ENCODE results near the gene DOK4.
A peak's percentile ranks its signal among the peaks of the same experiment; 100 is the strongest.

Gene DOK4

DNA sequence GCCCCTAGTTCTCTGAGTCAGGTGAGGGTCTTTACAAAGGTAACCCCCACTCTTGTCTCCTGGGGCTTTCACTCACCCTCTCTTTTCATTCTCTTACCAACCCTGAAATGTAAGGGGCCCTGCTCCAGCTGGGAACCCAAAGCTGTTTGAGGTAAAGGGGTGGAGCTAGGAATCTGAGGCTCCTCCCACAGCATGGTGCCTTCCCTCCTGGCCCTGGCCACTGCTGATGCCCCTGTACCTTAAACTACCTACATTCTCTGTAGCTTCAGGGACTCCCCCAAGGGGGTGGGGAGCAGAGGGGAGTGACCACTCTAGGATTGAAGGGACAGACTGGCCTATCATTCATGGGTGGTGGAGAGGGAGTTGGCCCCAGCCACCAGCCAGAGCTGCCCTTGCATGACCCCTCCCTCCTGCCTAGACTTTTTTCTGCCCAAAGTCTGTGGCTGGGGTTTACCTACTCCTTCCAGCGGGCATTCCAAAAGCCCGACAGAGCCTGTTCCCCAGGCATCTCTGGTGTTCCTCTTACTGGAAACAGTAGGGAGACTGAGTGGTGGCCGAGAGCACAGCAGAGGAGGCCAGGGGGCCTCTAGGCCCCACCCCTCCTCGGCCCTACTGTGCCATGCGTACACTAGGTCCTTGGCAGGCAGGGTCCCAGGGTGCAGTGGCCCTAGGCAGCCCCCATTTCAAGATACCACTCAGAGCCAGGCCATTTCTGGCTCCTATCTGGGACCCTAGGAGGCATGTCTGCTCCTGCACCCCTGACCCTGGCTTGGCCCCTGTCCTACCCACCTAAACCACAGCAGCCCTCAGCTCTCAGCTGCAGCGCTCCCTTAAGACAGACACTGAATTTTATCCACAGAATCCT, 9.5 kb downstream of the DOK4 start:
- DNase-seq (ENCODE audit: low spot score), result no peak

- peak; percentile 70 for DNase-seq (ENCODE audit: low spot score)
These were observed 10.5 kb downstream of the DOK4 start for GRCh38 chr16:57475711-57476339.

DNA sequence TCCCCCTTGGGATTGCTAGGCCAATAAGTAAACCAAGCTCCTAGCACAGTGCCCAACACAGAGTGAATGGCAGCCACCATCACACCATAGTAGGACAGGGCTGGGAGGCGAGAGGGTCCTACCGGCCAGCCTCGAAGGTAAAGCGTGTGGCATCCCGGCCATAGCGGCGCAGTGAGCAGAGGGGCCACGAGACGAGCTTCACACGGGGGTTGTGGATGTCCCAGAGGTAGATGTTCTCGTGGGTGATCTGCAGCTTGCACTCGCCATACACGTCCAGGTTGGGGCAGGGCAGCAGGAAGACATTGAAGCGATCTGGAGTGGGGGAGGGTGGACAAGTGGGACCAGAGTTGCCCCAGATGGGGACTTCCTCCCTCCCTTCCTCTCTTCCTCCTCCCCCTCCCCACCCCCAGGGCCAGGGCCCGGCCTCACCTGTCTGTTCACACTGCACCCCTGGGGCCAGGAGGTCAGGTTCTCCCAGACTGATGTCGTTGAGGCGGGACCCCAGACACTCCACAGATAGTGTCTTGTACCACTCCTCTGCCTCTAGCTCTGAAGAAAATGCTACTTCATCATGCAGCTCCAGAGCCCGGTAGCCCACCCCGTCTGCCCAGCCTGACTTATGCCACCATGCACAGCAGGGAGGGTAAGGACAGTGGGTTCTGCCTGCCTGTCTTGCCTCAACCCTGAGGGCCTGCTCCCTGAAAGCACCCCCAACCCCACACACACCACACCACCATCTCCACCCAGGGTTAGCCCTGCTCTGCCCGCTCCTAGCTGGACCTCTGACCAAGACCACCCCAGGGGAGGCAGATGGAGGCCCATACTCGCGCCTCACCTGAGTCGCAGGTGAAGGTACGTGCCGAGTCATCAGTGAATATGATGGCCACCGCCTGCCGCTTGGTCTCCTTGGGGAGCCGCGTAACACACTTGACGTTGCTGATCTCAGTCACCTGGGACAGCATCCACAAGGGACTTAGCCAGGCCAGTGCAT, 11.3 kb downstream of the DOK4 start:
- DNase-seq (ENCODE audit: low spot score), result no peak

GRCh38 chr16:57473906-57474305, 12.4 kb downstream of the DOK4 start:
- DNase-seq (ENCODE audit: low spot score), result no peak

GRCh38 chr16:57473176-57473840, 13.0 kb downstream of the DOK4 start:
- DNase-seq (ENCODE audit: low spot score), result no peak

DNA sequence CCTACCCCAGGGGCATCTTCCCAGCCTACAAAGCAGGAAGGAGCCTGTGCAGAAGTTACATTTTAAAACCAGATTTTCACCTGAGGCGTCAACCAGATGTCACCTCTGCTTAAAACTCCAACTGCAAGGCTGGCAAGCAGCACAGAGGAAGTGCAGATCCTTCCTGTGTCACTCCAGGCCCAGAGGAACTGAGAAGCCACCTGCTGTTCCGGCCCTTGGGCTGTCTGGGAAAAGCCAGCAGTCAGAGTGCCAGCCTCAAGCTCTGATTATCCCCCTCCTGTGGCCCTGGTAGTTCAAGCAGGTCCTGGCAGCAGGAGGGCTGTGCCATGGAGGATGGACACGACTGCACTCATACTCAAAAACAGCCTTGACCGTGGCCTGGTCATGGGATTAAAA, 13.6 kb downstream of the DOK4 start:
- no peak for DNase-seq (ENCODE audit: low spot score)

- DNase-seq (ENCODE audit: low spot score), result no peak
These were observed 14.2 kb downstream of the DOK4 start for GRCh38 chr16:57471852-57472664.

DNA sequence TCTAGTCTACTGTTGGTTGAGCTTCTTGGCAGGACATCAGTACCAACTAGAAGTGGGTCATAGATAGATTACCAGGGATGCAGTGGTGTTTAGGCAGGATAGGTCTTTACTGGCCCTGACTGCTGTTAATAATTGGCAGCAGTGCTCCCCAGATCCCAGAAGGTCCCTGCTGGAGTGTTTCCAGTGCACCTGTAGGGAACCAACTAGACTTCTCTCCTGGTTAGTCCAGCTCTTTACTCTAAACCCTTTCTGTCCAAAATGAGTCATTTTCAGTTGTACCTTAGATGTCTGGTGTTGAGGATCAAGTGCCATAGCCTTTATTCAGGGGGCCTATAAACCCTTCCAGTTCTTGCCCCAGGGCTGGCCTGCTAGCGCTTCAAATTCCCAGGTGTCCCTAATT, 15.1 kb downstream of the DOK4 start:
- DNase-seq (ENCODE audit: low spot score), result no peak

DNA sequence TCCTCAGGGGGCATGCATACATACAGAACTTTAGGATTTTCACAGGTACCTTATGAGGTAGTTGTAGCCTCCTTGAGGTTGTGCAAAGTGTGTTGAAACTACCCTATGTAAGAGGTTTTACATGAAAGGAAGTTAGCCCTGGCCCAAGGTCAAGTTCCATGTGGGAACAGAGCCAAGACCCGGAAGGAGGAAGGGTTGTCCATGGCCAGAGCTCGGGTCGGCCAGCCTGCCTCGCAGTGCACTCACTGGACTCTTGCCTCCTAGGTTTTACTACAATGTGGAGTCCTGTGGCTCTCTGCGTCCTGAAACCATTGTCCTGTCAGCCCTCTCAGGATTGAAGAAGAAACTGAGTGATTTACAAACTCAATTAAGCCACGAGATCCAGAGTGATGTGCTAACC, 15.6 kb downstream of the DOK4 start:
- no peak for DNase-seq (ENCODE audit: low spot score)

DNA sequence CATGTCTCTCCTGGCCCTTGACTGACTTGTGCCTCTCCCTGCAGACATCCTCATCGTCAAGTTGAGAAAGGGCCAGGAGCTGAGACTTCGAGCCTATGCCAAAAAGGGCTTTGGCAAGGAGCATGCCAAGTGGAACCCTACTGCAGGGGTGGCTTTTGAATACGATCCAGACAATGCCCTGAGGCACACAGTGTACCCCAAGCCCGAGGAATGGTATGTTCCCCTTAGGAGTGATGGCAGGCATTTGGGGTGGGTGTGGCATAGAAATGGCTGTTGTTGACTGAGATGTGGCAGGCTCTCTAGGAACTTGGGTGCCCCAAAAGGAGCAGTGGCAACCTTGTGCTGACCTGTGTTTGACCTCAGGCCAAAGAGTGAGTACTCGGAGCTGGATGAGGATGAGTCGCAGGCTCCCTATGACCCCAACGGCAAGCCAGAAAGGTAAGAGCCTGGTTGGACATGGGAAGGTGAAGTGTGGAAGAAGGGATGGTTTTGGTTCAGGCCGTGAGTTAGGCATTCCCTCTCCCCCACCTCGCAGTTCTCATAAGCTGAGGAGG, 16.3 kb downstream of the DOK4 start:
- no peak for DNase-seq (ENCODE audit: low spot score)

GRCh38 chr16:57469046-57469445, 17.2 kb downstream of the DOK4 start:
- no peak for DNase-seq (ENCODE audit: low spot score)

DNA sequence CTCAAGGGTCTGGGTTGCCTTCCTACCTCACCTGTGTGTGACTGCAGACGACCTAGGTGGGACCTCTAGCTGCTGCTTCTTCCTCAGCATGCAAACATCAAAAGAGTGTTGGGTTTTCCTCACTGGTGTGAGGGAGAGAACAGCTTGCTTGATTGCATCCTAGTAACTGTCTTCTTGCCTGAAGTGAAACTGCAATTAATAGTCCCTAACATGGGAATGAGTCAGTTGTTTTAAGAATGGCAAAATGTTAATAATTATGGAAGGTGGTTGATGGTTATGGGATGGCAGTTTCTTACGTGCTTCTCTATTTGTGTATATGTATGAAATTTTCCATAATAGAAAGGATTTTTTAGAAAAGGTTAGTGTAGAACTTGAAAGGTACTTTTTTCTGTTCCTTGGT, 17.9 kb downstream of the DOK4 start:
- DNase-seq (ENCODE audit: low spot score), result no peak

DNA sequence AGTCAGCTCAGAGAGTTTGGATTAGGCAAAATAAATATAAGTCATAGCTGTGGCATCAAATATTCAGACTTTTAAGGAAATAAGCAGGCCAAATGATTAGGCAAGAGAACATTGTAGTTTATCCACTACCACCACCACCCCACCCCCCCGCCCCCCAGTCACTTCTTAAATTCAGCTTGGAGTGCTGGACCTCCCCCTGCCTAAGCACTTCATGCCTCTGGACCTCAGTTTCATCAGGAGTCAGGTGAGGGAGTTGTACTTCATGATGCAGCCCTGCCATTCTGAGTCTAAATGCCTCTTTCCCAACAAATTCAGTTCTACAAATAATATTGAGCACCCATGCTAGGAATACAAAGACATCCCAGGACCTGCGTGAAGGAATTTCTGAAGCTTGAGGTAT, 21.8 kb downstream of the DOK4 start:
- DNase-seq (ENCODE audit: low spot score), result no peak

DNA sequence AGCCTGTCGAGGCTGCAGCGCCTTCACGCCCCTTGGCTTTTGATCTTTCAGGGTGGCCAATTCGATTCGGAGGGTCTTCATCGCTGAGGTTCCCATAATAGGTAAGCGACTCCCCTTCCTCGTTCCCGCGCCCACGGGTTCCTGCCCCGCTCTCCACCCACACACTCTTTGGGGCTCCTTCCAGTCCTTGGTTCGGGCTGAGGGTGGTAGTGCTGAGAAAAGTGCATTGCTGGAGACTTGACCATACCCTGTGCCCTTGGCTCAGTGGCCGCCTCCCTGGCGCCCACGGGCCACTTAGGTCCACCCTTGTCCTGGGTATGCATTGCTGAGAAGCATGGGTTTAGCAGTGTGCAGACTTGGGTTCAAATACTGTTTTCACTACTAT, 23.3 kb downstream of the DOK4 start:
- no peak for DNase-seq (ENCODE audit: low spot score)

GRCh38 chr16:57462209-57462977, 23.9 kb downstream of the DOK4 start, which contains the start of gene POLR2C:
TSS of gene POLR2C (plus strand) at chr16:57462679. CDS start at chr16:57462725, 46 bp downstream.
- DNase-seq (ENCODE audit: low spot score), result peak; percentile 94

- no peak for DNase-seq (ENCODE audit: low spot score)
These were observed 34.3 kb downstream of the DOK4 start for GRCh38 chr16:57452021-57452420.

GRCh38 chr16:57447186-57447962, 38.9 kb downstream of the DOK4 start, which contains the start of the genes CIAPIN1 and COQ9:
TSS of gene CIAPIN1 (minus strand) at chr16:57447385. CDS start at chr16:57440928, 6,457 bp downstream.
TSS of gene COQ9 (plus strand) at chr16:57447479. CDS start at chr16:57447506, 27 bp downstream.
- DNase-seq (ENCODE audit: low spot score), result peak; percentile 93

DNA sequence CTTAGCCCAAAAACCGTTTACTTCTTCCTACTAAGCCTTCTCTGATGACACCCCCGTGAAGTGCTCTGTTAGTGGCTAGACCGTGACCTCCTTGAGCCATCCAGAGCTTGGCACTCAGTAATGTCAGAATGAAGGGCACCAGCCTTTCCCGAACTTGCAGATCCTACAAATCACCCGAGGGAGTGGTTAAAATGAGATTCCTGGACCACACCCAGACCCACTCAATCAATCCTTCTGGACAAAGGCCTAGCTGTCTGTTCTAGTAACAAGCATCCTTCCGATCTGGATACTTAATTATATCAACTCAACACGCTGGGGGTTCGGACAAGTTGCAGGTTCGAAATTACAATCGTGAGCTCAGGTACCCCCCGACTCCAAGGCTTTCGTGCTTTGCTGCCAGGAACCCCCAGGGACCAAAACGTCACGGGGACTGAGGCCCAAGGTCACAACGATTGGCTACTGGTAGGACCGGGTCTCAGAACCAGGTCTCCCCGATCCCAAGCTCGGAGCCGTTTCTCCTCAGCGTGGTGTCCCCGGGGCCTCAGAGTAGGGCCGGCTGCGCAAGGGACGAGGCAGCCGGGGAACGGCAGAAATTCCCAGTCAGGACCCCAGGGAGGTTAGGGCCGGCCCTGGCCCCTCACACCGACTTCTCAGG, 39.6 kb downstream of the DOK4 start:
- no peak for DNase-seq (ENCODE audit: low spot score)
